ENCODE measurements around the gene AMH.

GRCh38 chr19:2246801-2247361 is 2.2 kb upstream of the AMH start:
- TF ChIP-seq CTCF (IDR thresholded peaks at IDR 0.05) (no peak), RAD21 (conservative IDR thresholded peaks at IDR 0.05 in 1 of 2, IDR thresholded peaks at IDR 0.05 in 1 of 2) (no peak), POLR2A (IDR thresholded peaks at IDR 0.05; ENCODE audit: low read length) (no peak)

Measured in A549 (cell line).